ENCODE measurements around the gene C2. TPM values are rescaled to one million over a fixed set of nuclear protein-coding genes. Genes with fewer than 3 reads are reported as not detected.
A peak's percentile ranks its signal among the peaks of the same experiment; 100 is the strongest.

The C2 gene
- total RNA-seq: not detected in 2 replicates

GRCh38 chr6:31927242-31927862, at the start of gene C2:
Gene C2, plus strand, starts transcription at chr6:31927717. Its CDS starts 36 bp downstream, at chr6:31927753.
- DNase-seq: no peak

GRCh38 chr6:31878222-31878621, 49.3 kb upstream of the C2 start:
- DNase-seq: no peak

- DNase-seq: no peak
These were observed 48.8 kb upstream of the C2 start, which contains the start of gene SLC44A4 for GRCh38 chr6:31878726-31879125. Gene SLC44A4, minus strand, starts transcription at chr6:31878997. Its CDS starts 17 bp downstream, at chr6:31878980.

GRCh38 chr6:31879143-31879542, 48.4 kb upstream of the C2 start:
- no peak for DNase-seq

- no peak for DNase-seq
These were observed 47.6 kb upstream of the C2 start for GRCh38 chr6:31879901-31880300.

GRCh38 chr6:31880616-31881015, 46.9 kb upstream of the C2 start:
- DNase-seq: no peak

GRCh38 chr6:31881136-31881859, 46.2 kb upstream of the C2 start:
- DNase-seq: no peak

GRCh38 chr6:31882344-31882743, 45.2 kb upstream of the C2 start:
- peak; percentile 67 for DNase-seq

- DNase-seq: no peak
These were observed 43.8 kb upstream of the C2 start for GRCh38 chr6:31883676-31884075.

- DNase-seq: no peak
These were observed 42.9 kb upstream of the C2 start for GRCh38 chr6:31884528-31885035.

- DNase-seq: no peak
These were observed 41.0 kb upstream of the C2 start for GRCh38 chr6:31886541-31886991.

- DNase-seq: no peak
These were observed 40.1 kb upstream of the C2 start for GRCh38 chr6:31887173-31888007.

- DNase-seq: peak; percentile 49
These were observed 39.0 kb upstream of the C2 start for GRCh38 chr6:31888276-31889258.

- no peak for DNase-seq
These were observed 38.1 kb upstream of the C2 start for GRCh38 chr6:31889331-31889972.

- no peak for DNase-seq
These were observed 34.7 kb upstream of the C2 start for GRCh38 chr6:31892821-31893220.

GRCh38 chr6:31896493-31896855, 31.0 kb upstream of the C2 start:
- DNase-seq: no peak

- DNase-seq: no peak
These were observed 30.5 kb upstream of the C2 start for GRCh38 chr6:31896856-31897611.

GRCh38 chr6:31897612-31898382, 29.7 kb upstream of the C2 start, which contains the start of gene EHMT2:
Gene EHMT2, minus strand, starts transcription at chr6:31897698. Its CDS starts 21 bp downstream, at chr6:31897677.
- DNase-seq: peak; percentile 83

- peak; percentile 53 for DNase-seq
These were observed 29.0 kb upstream of the C2 start for GRCh38 chr6:31898383-31899011.

All from dermis blood vessel endothelial cell (primary cell).